Measurements from ENCODE around the gene BAIAP3.

Gene BAIAP3

GRCh38 chr16:1393613-1394176 lies 60.2 kb downstream of the BAIAP3 start:
- H3K27me3 Mint-ChIP-seq = no peaks in the 10 kb centered on the region
- no peak overlapping the region for H3K4me3 Mint-ChIP-seq
- H3K9me3 Mint-ChIP-seq = no peaks in the 10 kb centered on the region
- H3K36me3 Mint-ChIP-seq (ENCODE audit: low read depth) = peaks cover 96% of the 10 kb centered on the region
- intact Hi-C loops (cut with micrococcal nuclease) = no loop called here
- H3K4me1 Mint-ChIP-seq (ENCODE audit: low read depth) = no peaks in the 10 kb centered on the region
- no peak overlapping the region for H3K27ac Mint-ChIP-seq

GRCh38 chr16:1394367-1394951 lies 61.0 kb downstream of the BAIAP3 start:
- Mint-ChIP-seq H3K9me3 (no peaks in the 10 kb centered on the region), H3K4me3 (no peak overlapping the region), H3K27me3 (no peaks in the 10 kb centered on the region), H3K4me1 (ENCODE audit: low read depth) (no peaks in the 10 kb centered on the region), H3K27ac (no peak overlapping the region), H3K36me3 (ENCODE audit: low read depth) (peaks cover 96% of the 10 kb centered on the region)
- intact Hi-C loops (cut with micrococcal nuclease) = no loop called here

GRCh38 chr16:1395444-1396031 lies 62.1 kb downstream of the BAIAP3 start:
- Mint-ChIP-seq H3K4me3 (no peak overlapping the region), H3K9me3 (no peaks in the 10 kb centered on the region), H3K27ac (no peak overlapping the region), H3K4me1 (ENCODE audit: low read depth) (no peaks in the 10 kb centered on the region), H3K36me3 (ENCODE audit: low read depth) (peaks cover 96% of the 10 kb centered on the region), H3K27me3 (no peaks in the 10 kb centered on the region)
- intact Hi-C loops (cut with micrococcal nuclease) = no loop called here

GRCh38 chr16:1397779-1398178 lies 64.3 kb downstream of the BAIAP3 start:
- Mint-ChIP-seq H3K27me3 (no peaks in the 10 kb centered on the region), H3K4me1 (ENCODE audit: low read depth) (no peaks in the 10 kb centered on the region), H3K27ac (no peak overlapping the region), H3K9me3 (no peaks in the 10 kb centered on the region), H3K4me3 (no peak overlapping the region), H3K36me3 (ENCODE audit: low read depth) (peaks cover 96% of the 10 kb centered on the region)
- intact Hi-C loops (cut with micrococcal nuclease) = no loop called here

GRCh38 chr16:1398351-1398750 lies 64.9 kb downstream of the BAIAP3 start:
- Mint-ChIP-seq H3K27ac (no peak overlapping the region), H3K4me3 (no peak overlapping the region), H3K4me1 (ENCODE audit: low read depth) (no peaks in the 10 kb centered on the region), H3K36me3 (ENCODE audit: low read depth) (peaks cover 96% of the 10 kb centered on the region), H3K9me3 (no peaks in the 10 kb centered on the region), H3K27me3 (no peaks in the 10 kb centered on the region)
- intact Hi-C loops (cut with micrococcal nuclease) = no loop called here
